Inflammatory macrophage (primary cell): ENCODE measurements around the gene JOSD2.
"Not testable (repeated sequence)": the region's sequence is repeated elsewhere in the genome, so short reads cannot be mapped to it uniquely, and the experiment has no call there.

Source experiments
- DNase-seq, 2 donors: peaks; one replicate each; pipeline ENCODE4 v3.0.0-alpha.2; 2020 to 2022

JOSD2 gene

DNA sequence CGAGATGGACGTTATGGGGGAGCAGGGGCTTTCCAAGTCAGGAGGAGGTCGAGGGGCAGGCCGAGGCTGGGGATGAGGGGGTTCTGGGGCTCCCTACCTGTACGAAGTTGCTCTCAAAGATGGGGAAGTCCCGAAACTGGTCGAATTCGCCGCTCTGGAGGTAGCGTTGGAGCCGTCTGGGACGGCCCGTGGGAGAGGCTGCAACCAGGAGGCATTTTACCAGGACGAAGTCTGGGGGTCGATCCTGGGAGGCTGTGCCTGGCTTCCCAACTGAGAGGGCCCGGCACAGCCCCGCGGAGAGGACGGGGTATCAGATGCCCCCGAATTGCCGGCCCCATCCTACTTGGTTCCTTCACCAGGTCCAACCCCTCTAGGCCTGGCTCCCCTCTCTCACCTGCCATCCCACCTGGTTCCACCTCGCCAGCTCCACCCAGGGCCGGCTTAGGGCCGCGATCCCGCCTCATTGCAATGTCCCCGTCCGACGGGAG is 35.2 kb downstream of the JOSD2 start:
- DNase-seq: no peak

DNA sequence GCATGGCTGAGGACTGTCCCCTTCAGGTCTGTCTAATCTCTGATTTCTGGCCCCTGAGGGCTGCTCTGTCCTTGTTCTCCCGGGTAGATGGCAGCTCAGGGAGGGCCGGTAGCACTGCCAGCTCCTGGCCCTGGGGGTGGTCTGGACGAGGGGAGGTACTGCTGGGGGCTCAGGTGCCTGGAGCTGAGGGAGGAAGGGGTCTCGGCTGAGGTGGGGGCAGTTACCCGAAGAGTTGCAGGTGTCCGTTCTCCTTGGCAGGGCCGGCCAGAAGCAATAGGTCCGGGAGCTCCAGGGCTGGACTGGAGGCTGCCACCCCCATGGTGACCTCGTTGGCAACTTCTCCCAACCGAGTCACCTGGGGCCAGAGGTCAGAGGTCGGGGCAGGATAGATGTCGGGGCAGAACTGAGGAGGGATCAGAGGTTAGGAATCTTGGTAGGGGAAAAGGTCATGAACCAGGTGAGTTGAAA is 35.9 kb downstream of the JOSD2 start:
- no peak for DNase-seq

DNA sequence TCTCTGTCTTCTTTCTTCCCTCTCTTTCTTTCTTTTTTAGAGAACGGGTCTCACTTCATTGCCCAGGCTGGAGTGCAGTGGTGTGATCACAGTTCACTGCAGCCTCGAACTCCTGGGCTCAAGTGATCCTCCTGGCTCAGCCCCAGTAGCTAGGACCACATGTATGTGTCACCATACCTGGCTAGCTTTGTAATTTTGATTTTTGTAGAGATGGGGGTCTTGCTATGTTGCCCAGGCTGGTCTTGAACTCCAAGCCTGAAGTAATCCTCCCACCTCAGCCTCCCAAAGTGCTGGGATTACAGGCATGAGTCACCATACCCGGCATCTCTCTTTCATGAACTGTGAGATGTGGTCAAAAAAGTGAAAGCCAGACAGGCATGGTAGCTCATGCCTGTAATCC is 37.7 kb downstream of the JOSD2 start:
- DNase-seq: not testable (repeated sequence)

DNA sequence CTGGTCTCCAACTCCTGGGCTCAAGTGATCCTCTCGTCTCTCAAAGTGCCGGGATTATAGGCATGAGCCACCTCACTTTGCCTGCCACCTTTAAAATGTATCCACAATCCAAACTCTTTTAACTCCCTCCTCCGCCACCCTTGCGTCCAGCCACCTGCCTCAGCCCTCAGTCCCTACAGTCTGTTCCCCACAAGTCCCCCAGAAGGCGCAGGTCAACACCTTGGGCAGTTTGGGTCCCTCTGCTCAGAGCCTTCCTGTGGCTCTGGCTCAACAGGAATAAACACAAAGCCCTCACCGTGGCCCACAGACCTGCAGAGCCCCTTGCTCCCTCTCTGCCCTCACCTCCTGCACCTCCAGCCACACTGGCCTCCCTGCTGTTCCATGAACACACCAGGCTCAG is 42.2 kb downstream of the JOSD2 start:
- no peak for DNase-seq

DNA sequence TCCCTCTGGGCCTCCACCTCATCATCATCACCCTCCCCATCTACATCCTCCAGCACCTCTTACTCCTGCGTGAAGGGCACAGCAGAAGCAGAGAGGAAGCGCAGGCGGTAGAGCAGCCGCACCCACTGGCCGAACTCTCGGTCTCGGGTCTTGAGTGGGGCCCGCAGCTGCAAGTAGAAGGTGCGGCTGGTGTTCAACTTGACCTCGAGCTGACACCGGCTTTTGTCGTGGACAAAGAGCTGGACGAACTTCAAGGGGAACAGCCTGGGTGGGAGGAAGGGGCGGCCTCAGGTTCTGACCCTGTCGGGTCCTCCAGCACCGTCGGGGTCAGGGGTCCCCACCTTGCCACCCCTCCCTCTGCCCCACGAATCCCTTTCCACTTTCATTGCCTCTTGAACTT is 43.4 kb downstream of the JOSD2 start:
- DNase-seq: no peak

DNA sequence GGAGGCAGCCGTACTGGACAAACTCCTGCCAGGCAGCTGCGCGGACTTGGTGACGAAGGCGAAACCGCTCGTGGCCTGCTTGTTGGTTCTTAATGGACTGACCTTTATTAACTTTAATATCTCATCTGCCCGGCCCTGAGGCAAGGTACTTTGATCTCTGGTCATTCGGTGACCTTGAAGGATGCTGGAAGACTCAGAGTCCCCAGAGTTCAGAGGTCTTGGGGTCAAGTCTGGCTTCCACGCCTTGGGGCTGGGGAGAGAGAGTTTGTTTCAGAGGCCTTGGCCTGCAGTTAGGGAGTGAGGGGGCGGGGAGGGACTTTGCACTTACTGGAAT is 44.3 kb downstream of the JOSD2 start:
- DNase-seq: no peak

DNA sequence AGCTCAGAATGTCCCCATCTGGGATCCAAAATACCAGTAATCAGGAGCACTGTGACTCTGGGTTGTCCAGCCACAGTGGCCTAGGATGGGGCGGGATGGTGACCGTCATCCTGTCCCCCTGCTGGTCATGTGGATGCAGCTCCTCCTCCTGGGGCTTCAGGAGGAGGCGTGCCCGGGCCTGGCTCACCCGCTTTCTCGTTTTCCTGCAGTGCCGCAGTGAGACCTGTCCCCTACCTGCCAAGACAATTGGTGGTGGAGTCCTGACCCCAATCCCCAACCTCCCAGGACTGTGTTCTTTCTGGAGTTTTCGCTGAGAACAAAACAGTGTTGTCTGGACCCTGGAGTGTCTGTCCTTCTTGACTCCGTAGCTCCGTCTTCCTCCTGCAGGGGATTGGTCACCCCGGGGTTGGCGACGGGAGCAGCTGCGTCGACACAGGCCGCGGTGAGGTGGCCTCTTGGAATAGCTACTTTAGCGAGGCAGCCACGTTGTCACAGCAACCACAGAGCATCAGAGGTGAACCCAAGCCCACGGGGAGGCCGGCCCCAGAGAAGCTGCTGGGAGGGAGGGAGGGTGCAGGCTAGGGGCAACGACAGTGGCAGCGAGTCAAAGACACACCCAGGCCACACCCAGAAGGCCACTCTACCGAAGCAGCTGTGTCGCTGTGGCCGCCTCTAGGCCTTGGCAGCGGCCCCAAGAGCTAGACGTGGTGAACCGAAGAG is 44.8 kb downstream of the JOSD2 start:
- DNase-seq: no peak

DNA sequence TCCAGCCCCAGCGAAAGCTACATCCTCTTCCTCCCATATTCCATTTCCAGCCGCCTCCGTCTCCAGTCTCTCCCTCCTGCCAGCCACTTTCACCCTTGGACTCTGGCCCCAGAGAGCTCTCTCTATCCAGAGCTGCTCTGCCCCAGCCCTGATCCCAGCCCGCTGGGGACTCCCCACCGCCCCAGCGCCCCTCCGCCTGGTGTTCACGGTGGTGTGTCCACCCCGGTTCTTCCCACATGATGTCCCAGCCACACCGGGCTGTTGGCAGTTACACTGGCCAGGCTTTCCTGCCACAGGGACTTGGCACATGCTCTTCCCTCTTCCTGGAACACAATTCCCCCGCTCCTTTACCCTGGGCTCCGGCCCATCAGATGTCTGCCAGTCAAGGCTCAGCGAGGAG is 46.0 kb downstream of the JOSD2 start:
- DNase-seq: no peak

DNA sequence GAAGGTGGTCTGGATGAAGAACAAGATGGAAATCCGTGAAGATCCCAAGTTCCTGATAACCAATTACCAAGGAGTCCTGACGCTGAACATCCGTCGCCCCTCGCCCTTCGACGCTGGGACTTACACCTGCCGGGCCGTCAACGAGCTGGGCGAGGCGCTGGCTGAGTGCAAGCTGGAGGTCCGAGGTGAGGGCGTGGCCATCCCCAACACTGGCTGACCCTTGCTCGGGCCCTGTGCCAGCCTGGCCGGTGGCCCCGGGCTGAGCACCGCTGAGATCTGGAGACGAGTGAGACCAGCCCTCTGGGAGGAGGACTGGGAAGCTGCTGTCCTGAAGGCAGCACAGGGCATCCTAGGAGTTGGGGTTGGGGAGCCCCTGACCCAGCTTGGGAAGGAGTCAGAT is 46.6 kb downstream of the JOSD2 start:
- DNase-seq: no peak

DNA sequence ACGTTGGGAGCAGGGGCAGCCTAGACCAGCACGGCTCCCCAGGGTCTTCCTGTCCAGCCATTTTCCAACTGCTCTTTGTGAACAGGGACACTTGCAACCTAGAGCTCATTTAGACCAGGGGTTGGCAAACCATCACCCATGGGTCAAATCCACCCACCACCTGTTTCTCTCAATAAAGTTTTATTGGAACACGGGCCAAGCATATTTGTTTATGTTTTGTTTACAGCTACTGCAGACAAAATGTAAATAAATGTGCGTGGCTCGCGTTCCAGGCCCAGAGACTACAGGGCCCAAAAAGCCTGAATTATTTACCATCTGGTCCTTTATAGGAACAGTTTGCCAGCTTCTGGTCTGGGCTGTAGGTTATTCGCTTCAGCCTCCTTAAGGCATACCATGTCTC is 48.0 kb downstream of the JOSD2 start:
- no peak for DNase-seq

DNA sequence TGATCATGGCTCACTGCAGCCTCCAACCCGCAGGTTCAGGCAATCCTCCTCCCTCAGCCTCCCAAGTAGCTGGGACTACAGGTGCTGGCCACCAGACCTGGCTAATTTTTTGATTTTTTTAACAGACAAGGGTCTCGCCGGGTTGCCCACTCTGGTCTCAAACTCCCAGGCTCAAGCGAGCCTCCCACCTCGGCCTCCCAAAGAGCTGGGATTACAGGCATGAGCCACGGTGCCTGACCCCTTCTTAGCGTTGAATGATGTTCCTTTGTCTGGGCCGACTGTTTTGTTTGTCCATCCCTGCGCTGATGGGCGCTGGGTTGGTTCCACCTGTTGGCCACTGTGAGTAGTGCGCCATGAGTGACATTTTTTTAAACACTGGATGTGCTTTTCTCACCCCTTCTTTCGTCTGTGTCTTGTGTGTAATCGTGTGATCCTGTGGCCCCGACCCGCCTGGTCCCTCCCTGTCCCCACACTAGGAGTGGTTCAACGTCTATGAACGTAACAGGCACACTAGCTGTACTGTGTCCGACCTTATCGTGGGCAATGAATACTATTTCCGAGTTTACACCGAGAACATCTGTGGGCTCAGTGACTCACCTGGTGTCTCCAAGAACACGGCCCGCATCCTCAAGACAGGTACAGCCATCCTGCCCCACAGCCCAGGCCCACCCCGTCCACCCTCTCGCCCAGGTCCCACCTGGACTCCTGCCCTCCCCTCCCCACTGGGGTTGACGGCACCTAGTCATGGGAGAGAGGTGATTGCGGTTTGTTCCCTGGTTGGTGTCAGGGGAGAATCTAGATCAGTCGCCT is 49.7 kb downstream of the JOSD2 start:
- DNase-seq: peak; percentile 76 to 79

DNA sequence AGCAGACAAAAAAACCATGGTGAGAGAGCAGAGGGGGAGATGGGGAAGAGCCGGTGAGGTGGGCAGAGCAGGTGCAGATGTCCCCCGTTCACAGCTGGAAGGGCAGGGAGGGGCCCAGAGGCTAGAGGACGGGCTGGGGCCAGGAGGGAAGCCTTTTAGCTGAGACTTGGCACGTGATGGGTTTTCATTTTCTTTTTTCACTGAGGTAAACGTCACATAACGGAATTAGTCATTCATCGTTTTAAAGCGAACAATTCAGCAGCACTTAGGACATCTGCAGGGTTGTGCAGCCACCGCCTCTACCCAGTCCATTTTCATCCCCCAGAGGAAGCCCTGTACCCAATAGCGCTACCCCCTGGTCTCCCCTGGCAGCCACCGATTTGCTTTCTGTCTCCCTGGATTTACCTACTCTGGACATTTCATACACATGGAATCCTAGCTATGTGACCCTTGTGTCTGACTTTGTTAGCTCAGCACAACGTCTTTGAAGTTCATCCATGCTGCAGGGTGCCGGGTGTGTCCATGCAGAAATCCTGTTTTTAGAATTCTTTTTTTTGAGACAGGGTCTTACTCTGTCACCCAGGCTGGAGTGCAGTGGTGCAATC is 50.7 kb downstream of the JOSD2 start:
- no peak for DNase-seq

DNA sequence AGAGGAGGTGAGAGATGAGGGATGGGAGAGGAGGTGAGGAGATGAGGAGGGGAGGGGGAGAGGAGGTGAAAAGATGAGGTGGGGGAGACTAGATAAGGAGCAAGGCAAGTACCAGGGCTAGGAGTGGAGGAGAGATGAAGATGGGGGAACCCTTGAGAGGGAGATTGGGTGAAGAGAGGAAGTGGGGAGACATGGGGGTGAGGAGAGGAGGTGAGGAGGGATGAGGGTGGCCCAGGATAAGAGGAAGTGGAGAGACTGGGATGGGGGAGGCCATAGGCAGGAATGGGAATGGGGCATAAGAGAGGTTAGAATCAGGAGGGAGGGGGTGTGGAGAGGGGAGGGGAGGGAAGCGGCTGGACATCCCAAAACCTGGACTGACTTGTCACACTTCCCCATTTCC is 51.4 kb downstream of the JOSD2 start:
- no peak for DNase-seq

DNA sequence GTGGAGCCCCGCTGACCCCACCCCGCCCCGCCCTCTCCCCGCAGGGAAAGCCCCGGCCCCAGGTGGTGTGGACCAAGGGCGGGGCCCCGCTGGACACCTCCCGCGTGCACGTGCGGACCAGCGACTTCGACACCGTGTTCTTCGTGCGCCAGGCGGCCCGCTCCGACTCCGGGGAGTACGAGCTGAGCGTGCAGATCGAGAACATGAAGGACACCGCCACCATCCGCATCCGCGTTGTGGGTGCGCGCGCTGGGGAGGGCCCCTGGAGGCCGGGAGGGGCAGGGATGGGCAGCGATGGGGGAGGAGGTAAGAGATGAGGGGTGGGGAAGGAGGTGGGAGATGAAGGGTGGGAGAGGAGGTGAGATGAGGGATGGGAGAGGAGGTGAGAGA is 51.9 kb downstream of the JOSD2 start:
- no peak for DNase-seq

DNA sequence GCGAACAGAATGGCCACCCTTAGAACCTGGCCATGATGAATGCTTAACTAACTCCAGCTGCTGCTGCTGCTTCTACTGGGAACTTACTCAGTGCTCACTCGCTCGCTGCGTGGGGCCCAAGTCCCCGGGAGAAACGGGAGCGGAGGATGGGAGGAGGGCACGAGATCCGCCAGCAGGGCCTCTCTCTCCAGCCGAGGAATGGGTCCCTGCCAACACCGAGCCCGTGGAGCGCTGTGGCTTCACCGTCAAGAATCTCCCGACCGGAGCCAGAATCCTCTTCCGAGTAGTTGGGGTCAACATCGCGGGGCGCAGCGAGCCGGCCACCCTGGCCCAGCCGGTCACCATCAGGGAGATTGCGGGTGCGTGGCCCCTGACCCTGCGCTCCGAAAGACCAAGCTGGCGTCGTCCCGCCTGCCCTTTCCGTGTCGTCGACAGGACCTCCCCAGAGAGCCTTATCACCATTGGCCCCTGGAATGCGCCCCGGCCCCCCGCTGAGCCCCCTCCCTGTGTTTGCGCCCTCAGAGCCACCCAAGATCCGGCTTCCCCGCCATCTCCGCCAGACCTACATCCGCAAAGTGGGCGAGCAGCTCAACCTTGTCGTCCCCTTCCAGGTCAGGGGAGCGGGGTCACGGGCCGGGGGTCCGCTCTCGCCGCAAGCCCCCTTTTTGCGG is 52.5 kb downstream of the JOSD2 start:
- no peak for DNase-seq

DNA sequence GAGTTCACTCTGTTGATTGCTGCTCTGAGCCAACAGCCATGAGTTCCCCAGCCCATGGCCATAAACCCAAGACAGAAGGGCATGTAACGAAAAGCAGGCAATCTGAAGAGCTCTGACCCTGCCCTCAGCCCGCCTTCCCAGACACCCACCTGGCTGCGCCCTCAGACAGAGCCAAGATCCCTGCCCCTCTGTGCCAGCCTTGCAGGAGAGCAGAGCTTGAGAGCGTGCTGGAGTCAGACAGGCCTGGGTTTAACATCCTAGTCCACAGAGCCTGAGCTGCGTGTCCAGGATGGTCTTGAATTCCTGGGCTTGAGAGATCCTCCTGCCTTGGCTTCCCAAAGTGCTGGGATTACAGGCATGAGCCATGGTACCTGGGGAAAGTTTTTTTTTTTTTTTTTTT is 53.7 kb downstream of the JOSD2 start:
- DNase-seq: no peak
